ENCODE measurements around the gene APP.

APP gene

DNA sequence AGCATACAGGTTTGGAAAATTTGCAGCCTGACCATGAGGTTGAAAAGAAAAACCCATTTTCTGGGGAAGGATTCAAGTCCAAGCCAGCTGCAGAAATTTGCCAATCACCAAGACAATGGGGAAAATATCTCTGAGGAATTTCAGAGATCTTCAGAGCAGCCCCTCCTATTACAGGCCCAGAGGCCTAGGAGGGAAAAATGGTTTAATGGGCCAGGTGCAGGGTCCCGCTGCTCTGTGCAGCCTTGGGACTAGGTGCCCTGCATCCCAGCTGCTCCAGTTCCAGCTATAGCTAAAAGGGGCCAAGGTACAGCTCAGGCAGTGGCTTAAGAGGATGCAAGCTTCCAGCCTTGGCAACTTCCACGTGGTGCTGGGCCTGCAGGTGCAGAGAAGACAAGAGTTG, 322.3 kb downstream of the APP start:
- TF ChIP-seq, protein P1, sequence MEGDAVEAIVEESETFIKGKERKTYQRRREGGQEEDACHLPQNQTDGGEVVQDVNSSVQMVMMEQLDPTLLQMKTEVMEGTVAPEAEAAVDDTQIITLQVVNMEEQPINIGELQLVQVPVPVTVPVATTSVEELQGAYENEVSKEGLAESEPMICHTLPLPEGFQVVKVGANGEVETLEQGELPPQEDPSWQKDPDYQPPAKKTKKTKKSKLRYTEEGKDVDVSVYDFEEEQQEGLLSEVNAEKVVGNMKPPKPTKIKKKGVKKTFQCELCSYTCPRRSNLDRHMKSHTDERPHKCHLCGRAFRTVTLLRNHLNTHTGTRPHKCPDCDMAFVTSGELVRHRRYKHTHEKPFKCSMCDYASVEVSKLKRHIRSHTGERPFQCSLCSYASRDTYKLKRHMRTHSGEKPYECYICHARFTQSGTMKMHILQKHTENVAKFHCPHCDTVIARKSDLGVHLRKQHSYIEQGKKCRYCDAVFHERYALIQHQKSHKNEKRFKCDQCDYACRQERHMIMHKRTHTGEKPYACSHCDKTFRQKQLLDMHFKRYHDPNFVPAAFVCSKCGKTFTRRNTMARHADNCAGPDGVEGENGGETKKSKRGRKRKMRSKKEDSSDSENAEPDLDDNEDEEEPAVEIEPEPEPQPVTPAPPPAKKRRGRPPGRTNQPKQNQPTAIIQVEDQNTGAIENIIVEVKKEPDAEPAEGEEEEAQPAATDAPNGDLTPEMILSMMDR (IDR thresholded peaks at IDR 0.05; ENCODE audit: insufficient read depth, low read length, poor library complexity, severe bottlenecking): no peak
- TF ChIP-seq EZH2phosphoT487 (conservative IDR thresholded peaks at IDR 0.05; ENCODE audit: low read length): no peak
- no peaks in the 10 kb centered on the region for H3K79me2 ChIP-seq (ENCODE audit: insufficient read depth, low read length)

DNA sequence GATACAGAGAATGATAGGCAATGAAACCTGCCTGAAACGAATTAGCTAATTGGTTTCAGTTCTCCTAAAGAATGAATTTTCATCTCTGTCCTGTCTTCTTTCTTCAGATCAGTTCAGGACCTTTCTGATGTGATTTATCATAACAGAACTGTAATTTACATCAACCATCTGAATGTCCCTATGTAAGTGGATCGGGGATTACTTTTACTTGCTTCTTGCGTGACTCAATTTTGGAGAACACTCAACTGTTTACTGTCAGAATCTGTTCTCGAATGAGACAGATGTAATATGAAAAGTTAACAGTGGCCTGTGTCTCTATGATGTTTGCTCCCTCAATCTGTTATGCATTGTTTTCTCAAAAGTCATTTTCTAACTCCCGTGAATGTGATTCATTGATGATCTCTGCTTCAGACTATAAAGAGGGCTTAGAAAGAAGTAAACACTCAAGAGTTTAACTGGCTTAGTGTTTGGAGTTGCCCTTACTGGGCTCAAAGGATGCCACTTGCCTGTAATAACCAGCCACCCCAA, 324.8 kb downstream of the APP start:
- no peaks in the 10 kb centered on the region for H3F3A ChIP-seq (ENCODE audit: insufficient read depth)
- no peaks in the 10 kb centered on the region for H3K36me3 ChIP-seq (ENCODE audit: low read length)
- peak overlapping the region; percentile 9 for H3K4me2 ChIP-seq (ENCODE audit: low read depth, low read length, poor library complexity, severe bottlenecking)
- no peaks in the 10 kb centered on the region for H4K20me1 ChIP-seq (ENCODE audit: low read depth, low read length)
- no peak overlapping the region for H3K9ac ChIP-seq (ENCODE audit: low read length)
- H3K27ac ChIP-seq (ENCODE audit: low read depth, low read length): no peak overlapping the region
- no peaks in the 10 kb centered on the region for H3K27me3 ChIP-seq (ENCODE audit: low read length)
- H3K79me2 ChIP-seq (ENCODE audit: insufficient read depth, low read length): no peaks in the 10 kb centered on the region
- no peak for TF ChIP-seq EZH2phosphoT487 (conservative IDR thresholded peaks at IDR 0.05; ENCODE audit: low read length)
- TF ChIP-seq, protein P1 (IDR thresholded peaks at IDR 0.05; ENCODE audit: insufficient read depth, low read length, poor library complexity, severe bottlenecking): no peak
- peak overlapping the region; percentile 14 for H2AFZ ChIP-seq (ENCODE audit: low read depth, low read length, severe bottlenecking)
- H3K9me3 ChIP-seq (ENCODE audit: insufficient read depth, low read length): peaks cover 6% of the 10 kb centered on the region; the same call in 1 of the 2 replicates
- H3K9me2 ChIP-seq (replicated peaks; ENCODE audit: insufficient read depth, low read length): no peaks in the 10 kb centered on the region
- no peak overlapping the region for H3K4me3 ChIP-seq (ENCODE audit: insufficient read depth, low read length, poor library complexity, severe bottlenecking)

More for the DNA sequence above, 322.3 kb downstream of the APP start:
- Histone ChIP-seq H3K9me3 (ENCODE audit: insufficient read depth, low read length) (peaks cover 6% of the 10 kb centered on the region; the same call in 1 of the 2 replicates), H3K9ac (ENCODE audit: low read length) (no peak overlapping the region), H3K36me3 (ENCODE audit: low read length) (no peaks in the 10 kb centered on the region), H3K27me3 (ENCODE audit: low read length) (no peaks in the 10 kb centered on the region), H3K4me3 (ENCODE audit: insufficient read depth, low read length, poor library complexity, severe bottlenecking) (no peak overlapping the region), H3F3A (ENCODE audit: insufficient read depth) (no peaks in the 10 kb centered on the region), H3K27ac (ENCODE audit: low read depth, low read length) (no peak overlapping the region), H4K20me1 (ENCODE audit: low read depth, low read length) (no peaks in the 10 kb centered on the region), H3K4me2 (ENCODE audit: low read depth, low read length, poor library complexity, severe bottlenecking) (no peak overlapping the region), H2AFZ (ENCODE audit: low read depth, low read length, severe bottlenecking) (no peak overlapping the region), H3K9me2 (replicated peaks; ENCODE audit: insufficient read depth, low read length) (no peaks in the 10 kb centered on the region)

DNA sequence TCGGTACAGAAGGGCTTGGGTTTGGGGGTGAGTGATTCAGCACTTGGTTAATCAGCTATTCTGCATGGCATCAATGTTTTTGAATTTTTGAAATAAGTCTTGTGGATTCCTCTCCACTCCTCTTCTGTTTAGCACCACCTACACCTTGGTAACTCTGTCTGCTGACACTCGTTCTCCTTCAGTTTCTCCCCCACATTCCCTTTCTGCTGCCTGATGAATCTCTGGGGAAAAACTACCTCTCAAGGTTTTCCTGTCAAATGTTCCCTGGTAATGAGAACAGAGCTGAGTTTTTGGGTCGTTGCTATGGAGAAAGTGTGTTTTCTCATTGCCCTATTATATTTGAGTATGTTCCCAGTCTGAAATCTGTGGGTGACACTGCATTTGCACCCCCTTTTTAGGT, 327.6 kb downstream of the APP start:
- Histone ChIP-seq H3K9me2 (replicated peaks; ENCODE audit: insufficient read depth, low read length) (no peaks in the 10 kb centered on the region), H3F3A (ENCODE audit: insufficient read depth) (no peaks in the 10 kb centered on the region), H3K36me3 (ENCODE audit: low read length) (no peaks in the 10 kb centered on the region), H3K9me3 (ENCODE audit: insufficient read depth, low read length) (no peaks in the 10 kb centered on the region), H3K4me3 (ENCODE audit: insufficient read depth, low read length, poor library complexity, severe bottlenecking) (no peak overlapping the region), H3K79me2 (ENCODE audit: insufficient read depth, low read length) (no peaks in the 10 kb centered on the region), H3K27me3 (ENCODE audit: low read length) (no peaks in the 10 kb centered on the region), H2AFZ (ENCODE audit: low read depth, low read length, severe bottlenecking) (no peak overlapping the region), H3K4me2 (ENCODE audit: low read depth, low read length, poor library complexity, severe bottlenecking) (peak overlapping the region; percentile 51), H4K20me1 (ENCODE audit: low read depth, low read length) (no peaks in the 10 kb centered on the region), H3K27ac (ENCODE audit: low read depth, low read length) (peak overlapping the region; percentile 75), H3K9ac (ENCODE audit: low read length) (0 out of 2 replicates have a peak overlapping the region, but pooled peaks have one; percentile 11)
- TF ChIP-seq, protein P1 (IDR thresholded peaks at IDR 0.05; ENCODE audit: insufficient read depth, low read length, poor library complexity, severe bottlenecking): no peak
- TF ChIP-seq EZH2phosphoT487 (conservative IDR thresholded peaks at IDR 0.05; ENCODE audit: low read length): no peak
